Measurements from ENCODE around the gene HSPA1B.
"Not testable (repeated sequence)": the region's sequence is repeated elsewhere in the genome, so short reads cannot be mapped to it uniquely, and the experiment has no call there.

HSPA1B gene

GRCh38 chr6:31838968-31839367 lies 11.4 kb downstream of the HSPA1B start:
- TF ChIP-seq CTCF (conservative IDR thresholded peaks at IDR 0.05; ENCODE audit: low read length): no peak
- no peak for TF ChIP-seq EZH2phosphoT487 (IDR thresholded peaks at IDR 0.05; ENCODE audit: borderline replicate concordance)
- peaks cover 7% of the 10 kb centered on the region for H3K27me3 ChIP-seq (ENCODE audit: insufficient read depth, low read length, poor library complexity, severe bottlenecking)
- peaks cover 27% of the 10 kb centered on the region for H3F3A ChIP-seq (ENCODE audit: low read depth)
- H3K9me3 ChIP-seq (ENCODE audit: insufficient read depth, low read depth, low read length): no peaks in the 10 kb centered on the region
- H3K79me2 ChIP-seq (ENCODE audit: insufficient read depth, low read length): peaks cover 57% of the 10 kb centered on the region
- no peaks in the 10 kb centered on the region for H3K9me2 ChIP-seq (replicated peaks; ENCODE audit: low read depth, low read length)
- peaks cover 34% of the 10 kb centered on the region for H3K4me1 ChIP-seq (ENCODE audit: insufficient read depth, low read length, poor library complexity, severe bottlenecking)
- peak overlapping the region; percentile 31 for H3K9ac ChIP-seq (ENCODE audit: low read depth, low read length, poor library complexity, severe bottlenecking)
- peaks cover 45% of the 10 kb centered on the region for H3K36me3 ChIP-seq (ENCODE audit: insufficient read depth, low read length)
- peaks cover 58% of the 10 kb centered on the region for H4K20me1 ChIP-seq (ENCODE audit: insufficient read depth, low read length, poor library complexity, severe bottlenecking)
- no peak overlapping the region for H2AFZ ChIP-seq (ENCODE audit: low read length)
- peak overlapping the region; percentile 100 for H3K4me2 ChIP-seq (ENCODE audit: low read depth, low read length, poor library complexity, severe bottlenecking)
- H3K4me3 ChIP-seq (ENCODE audit: low read length, poor library complexity, severe bottlenecking): peak overlapping the region; percentile 97

- peaks cover 45% of the 10 kb centered on the region for H3K36me3 ChIP-seq (ENCODE audit: insufficient read depth, low read length)
- H2AFZ ChIP-seq (ENCODE audit: low read length); H3K9ac ChIP-seq (ENCODE audit: low read depth, low read length, poor library complexity, severe bottlenecking); H3K9me3 ChIP-seq (ENCODE audit: insufficient read depth, low read depth, low read length); H3K9me2 ChIP-seq (replicated peaks; ENCODE audit: low read depth, low read length); H3K27me3 ChIP-seq (ENCODE audit: insufficient read depth, low read length, poor library complexity, severe bottlenecking); H3K4me3 ChIP-seq (ENCODE audit: low read length, poor library complexity, severe bottlenecking): not testable (repeated sequence)
- H3K4me1 ChIP-seq (ENCODE audit: insufficient read depth, low read length, poor library complexity, severe bottlenecking): peaks cover 34% of the 10 kb centered on the region
- peaks cover 58% of the 10 kb centered on the region for H4K20me1 ChIP-seq (ENCODE audit: insufficient read depth, low read length, poor library complexity, severe bottlenecking)
- H3K4me2 ChIP-seq (ENCODE audit: low read depth, low read length, poor library complexity, severe bottlenecking): peak overlapping the region; percentile 100
- H3K79me2 ChIP-seq (ENCODE audit: insufficient read depth, low read length): peaks cover 55% of the 10 kb centered on the region
- peaks cover 27% of the 10 kb centered on the region for H3F3A ChIP-seq (ENCODE audit: low read depth)
Observed at GRCh38 chr6:31839779-31840126, 12.2 kb downstream of the HSPA1B start.

GRCh38 chr6:31842053-31842452 lies 14.5 kb downstream of the HSPA1B start:
- no peaks in the 10 kb centered on the region for H3K9me2 ChIP-seq (replicated peaks; ENCODE audit: low read depth, low read length)
- H3K9ac ChIP-seq (ENCODE audit: low read depth, low read length, poor library complexity, severe bottlenecking): no peak overlapping the region
- no peak overlapping the region for H2AFZ ChIP-seq (ENCODE audit: low read length)
- peaks cover 38% of the 10 kb centered on the region for H4K20me1 ChIP-seq (ENCODE audit: insufficient read depth, low read length, poor library complexity, severe bottlenecking)
- H3K27me3 ChIP-seq (ENCODE audit: insufficient read depth, low read length, poor library complexity, severe bottlenecking): no peaks in the 10 kb centered on the region
- TF ChIP-seq CTCF (conservative IDR thresholded peaks at IDR 0.05; ENCODE audit: low read length) (no peak), EZH2phosphoT487 (IDR thresholded peaks at IDR 0.05; ENCODE audit: borderline replicate concordance) (no peak)
- peaks cover 25% of the 10 kb centered on the region for H3F3A ChIP-seq (ENCODE audit: low read depth)
- H3K4me3 ChIP-seq (ENCODE audit: low read length, poor library complexity, severe bottlenecking): no peak overlapping the region
- peaks cover 32% of the 10 kb centered on the region for H3K79me2 ChIP-seq (ENCODE audit: insufficient read depth, low read length)
- no peaks in the 10 kb centered on the region for H3K9me3 ChIP-seq (ENCODE audit: insufficient read depth, low read depth, low read length)
- peaks cover 41% of the 10 kb centered on the region for H3K36me3 ChIP-seq (ENCODE audit: insufficient read depth, low read length)
- H3K4me1 ChIP-seq (ENCODE audit: insufficient read depth, low read length, poor library complexity, severe bottlenecking): peaks cover 20% of the 10 kb centered on the region
- H3K4me2 ChIP-seq (ENCODE audit: low read depth, low read length, poor library complexity, severe bottlenecking): no peak overlapping the region

GRCh38 chr6:31844507-31844906 lies 17.0 kb downstream of the HSPA1B start:
- Histone ChIP-seq H3K9me3 (ENCODE audit: insufficient read depth, low read depth, low read length) (no peaks in the 10 kb centered on the region), H3K27me3 (ENCODE audit: insufficient read depth, low read length, poor library complexity, severe bottlenecking) (no peaks in the 10 kb centered on the region), H3K36me3 (ENCODE audit: insufficient read depth, low read length) (peaks cover 17% of the 10 kb centered on the region), H2AFZ (ENCODE audit: low read length) (no peak overlapping the region), H3K4me3 (ENCODE audit: low read length, poor library complexity, severe bottlenecking) (no peak overlapping the region), H3K4me2 (ENCODE audit: low read depth, low read length, poor library complexity, severe bottlenecking) (no peak overlapping the region), H3K79me2 (ENCODE audit: insufficient read depth, low read length) (peaks cover 8% of the 10 kb centered on the region; the same call in 1 of the 2 replicates), H3K9me2 (replicated peaks; ENCODE audit: low read depth, low read length) (no peaks in the 10 kb centered on the region), H3K9ac (ENCODE audit: low read depth, low read length, poor library complexity, severe bottlenecking) (no peak overlapping the region), H3K4me1 (ENCODE audit: insufficient read depth, low read length, poor library complexity, severe bottlenecking) (no peaks in the 10 kb centered on the region), H4K20me1 (ENCODE audit: insufficient read depth, low read length, poor library complexity, severe bottlenecking) (peaks cover 14% of the 10 kb centered on the region), H3F3A (ENCODE audit: low read depth) (peaks cover 19% of the 10 kb centered on the region)
- TF ChIP-seq EZH2phosphoT487 (IDR thresholded peaks at IDR 0.05; ENCODE audit: borderline replicate concordance) (no peak), CTCF (conservative IDR thresholded peaks at IDR 0.05; ENCODE audit: low read length) (no peak)
